Measurements from ENCODE around the gene HERC2.

HERC2 gene

DNA sequence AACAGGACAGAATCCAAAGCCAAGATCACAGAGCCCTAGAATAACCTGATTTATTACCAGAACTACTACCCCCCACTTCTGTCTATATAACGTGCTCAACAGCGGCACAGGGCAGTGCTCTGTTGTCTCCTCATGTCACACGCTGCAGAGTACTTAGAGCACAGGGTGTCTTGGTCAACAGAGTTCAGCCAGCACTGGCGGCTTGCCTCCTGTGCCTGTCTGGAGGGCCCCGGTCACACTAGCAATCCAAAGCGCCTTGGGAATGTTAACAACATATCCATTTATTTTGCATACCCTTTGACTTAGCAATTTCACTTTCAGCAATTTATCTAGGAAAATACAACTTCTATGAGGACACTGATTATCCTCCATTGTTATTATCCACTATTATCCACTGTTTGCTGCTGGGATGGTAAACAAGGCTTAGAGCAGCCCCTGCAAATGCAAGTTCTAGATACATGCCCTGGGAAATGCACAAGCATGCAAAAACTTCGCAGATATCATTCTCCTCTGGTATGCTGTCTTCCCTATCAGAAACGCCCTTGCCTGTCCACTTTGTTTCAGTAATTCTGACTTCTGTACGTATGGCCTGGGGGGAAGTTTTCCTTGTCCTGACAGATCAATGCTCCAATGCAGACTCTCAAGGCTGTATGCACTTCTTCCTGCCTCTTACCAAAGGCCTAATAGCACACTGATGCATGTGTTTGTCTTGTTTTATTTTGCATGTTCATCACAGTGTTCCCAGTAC is 136.7 kb downstream of the HERC2 start:
- Histone ChIP-seq H3K27ac (no peak overlapping the region), H3K4me3 (no peak overlapping the region)
- TF ChIP-seq, protein P1, sequence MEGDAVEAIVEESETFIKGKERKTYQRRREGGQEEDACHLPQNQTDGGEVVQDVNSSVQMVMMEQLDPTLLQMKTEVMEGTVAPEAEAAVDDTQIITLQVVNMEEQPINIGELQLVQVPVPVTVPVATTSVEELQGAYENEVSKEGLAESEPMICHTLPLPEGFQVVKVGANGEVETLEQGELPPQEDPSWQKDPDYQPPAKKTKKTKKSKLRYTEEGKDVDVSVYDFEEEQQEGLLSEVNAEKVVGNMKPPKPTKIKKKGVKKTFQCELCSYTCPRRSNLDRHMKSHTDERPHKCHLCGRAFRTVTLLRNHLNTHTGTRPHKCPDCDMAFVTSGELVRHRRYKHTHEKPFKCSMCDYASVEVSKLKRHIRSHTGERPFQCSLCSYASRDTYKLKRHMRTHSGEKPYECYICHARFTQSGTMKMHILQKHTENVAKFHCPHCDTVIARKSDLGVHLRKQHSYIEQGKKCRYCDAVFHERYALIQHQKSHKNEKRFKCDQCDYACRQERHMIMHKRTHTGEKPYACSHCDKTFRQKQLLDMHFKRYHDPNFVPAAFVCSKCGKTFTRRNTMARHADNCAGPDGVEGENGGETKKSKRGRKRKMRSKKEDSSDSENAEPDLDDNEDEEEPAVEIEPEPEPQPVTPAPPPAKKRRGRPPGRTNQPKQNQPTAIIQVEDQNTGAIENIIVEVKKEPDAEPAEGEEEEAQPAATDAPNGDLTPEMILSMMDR (IDR thresholded peaks at IDR 0.05), result no peak
- DNase-seq (ENCODE audit: low spot score), result no peak

DNA sequence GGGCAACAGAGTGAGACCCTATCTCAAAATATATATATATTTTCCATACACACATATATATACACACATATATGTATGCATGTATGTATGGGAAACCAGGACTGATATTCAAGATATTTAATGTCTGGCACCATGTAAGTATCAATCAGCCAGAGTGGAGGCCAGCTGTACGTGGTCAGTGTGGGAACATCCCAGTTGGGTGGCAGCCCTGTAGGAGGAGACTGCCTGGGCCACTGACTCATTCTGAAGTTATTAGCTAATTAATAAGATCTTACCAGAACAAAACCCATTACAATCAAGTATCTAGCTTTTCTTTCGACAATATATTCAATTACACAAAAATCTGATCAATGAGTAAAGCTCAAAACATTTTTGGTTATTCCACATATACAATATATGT is 137.8 kb downstream of the HERC2 start:
- no peak overlapping the region for H3K27ac ChIP-seq
- TF ChIP-seq, protein P1 (IDR thresholded peaks at IDR 0.05), result no peak
- H3K4me3 ChIP-seq, result no peak overlapping the region
- DNase-seq (ENCODE audit: low spot score), result no peak

DNA sequence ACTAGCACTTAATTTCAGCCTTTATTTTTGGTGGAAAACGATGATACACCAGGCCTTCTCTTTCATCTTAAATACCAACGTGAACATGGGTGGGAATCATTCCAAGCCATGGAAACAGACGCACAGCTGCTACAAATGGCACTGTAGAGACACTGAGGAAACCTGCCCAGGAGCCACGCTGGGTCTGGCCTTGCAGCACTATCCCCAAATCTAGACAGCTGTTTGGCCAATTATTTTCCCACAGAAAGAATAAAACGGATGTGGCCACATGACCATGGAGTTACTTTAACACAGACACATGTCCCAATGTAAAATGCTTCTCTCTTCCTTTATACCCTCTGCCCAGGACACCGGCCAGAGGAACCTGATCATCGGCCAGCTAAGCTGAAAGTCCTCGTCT is 139.2 kb downstream of the HERC2 start:
- no peak for DNase-seq (ENCODE audit: low spot score)
- H3K4me3 ChIP-seq, result no peak overlapping the region
- no peak overlapping the region for H3K27ac ChIP-seq
- TF ChIP-seq, protein P1 (IDR thresholded peaks at IDR 0.05), result no peak

DNA sequence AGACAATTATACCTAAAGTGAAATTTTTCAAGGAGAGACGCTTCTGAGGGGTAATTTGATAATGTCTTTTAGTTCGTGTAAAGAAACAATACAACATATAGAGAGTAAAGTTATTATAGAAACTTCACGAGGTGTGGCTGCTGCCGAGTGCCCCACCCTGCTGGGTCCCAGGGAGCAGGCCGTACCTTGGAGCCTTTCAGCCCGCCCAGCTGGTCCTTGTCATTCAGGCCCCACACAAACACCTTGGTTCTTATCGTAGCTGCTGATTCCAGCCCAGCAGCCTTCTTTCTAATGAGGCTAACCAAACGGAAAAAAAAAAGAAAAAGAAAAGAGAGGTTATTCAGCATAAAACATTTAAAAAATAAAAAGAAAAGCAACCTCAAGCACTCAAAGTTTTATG is 139.8 kb downstream of the HERC2 start:
- no peak overlapping the region for H3K27ac ChIP-seq
- no peak for DNase-seq (ENCODE audit: low spot score)
- no peak overlapping the region for H3K4me3 ChIP-seq
- TF ChIP-seq, protein P1 (IDR thresholded peaks at IDR 0.05), result no peak

DNA sequence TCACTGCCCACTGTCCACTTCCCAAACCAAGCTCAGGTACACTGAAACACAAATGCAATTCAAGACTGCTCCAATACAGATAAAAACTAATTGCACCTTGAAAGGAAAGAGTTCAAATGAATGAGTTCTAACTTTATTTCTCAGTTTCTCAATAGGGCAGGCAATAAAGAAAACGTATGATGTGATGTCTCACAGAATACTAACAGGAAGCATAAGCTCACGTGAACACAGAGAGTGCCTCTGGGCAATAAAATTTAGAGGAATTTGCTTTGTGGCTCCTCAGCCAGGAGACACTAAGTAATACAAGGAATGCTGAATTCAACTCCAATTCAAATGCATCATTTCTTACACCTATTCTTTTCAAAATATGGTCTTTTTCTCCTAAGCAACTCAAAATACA is 140.6 kb downstream of the HERC2 start:
- DNase-seq (ENCODE audit: low spot score), result no peak
- H3K4me3 ChIP-seq, result no peak overlapping the region
- H3K27ac ChIP-seq, result no peak overlapping the region
- TF ChIP-seq, protein P1 (IDR thresholded peaks at IDR 0.05), result no peak

DNA sequence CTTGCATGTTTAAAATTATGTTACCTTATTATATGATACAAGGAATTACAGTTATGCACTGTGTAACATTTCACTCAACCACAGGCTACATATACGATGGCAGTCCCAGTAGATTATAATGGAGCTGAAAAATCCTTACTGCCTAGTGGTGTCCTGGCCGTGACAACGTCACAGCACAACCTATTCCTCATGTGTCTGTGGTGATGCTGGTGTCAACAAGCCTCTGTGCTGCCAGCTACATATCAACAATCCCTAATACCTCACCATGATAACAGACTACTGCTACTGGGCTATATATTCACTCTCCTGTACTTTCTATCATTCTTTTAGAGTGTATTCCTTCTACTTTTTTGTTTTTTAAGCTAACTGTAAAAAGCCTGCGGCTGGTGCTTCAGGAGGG is 142.7 kb downstream of the HERC2 start:
- TF ChIP-seq, protein P1 (IDR thresholded peaks at IDR 0.05), result no peak
- no peak for DNase-seq (ENCODE audit: low spot score)
- Histone ChIP-seq H3K27ac (no peak overlapping the region), H3K4me3 (no peak overlapping the region)

DNA sequence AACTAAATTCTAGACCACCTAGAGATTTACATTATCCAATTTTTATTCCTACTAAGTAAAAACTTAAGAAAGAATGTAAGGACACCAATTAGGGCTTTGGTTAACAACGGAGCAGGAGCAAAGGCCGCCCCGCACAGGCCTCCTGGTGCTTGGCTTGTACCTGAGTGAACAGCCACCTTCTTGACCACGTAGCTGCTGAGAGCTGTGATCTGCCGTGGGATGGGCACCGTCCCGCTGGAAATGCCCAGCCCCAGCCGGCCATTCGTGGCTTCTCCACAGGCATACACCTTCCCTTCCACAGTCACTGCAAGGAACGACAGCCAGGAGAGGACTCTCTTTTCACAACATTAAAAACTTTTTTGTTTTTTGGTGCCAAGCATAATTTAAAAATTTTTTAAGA is 143.3 kb downstream of the HERC2 start:
- no peak for DNase-seq (ENCODE audit: low spot score)
- TF ChIP-seq, protein P1 (IDR thresholded peaks at IDR 0.05), result no peak
- H3K4me3 ChIP-seq, result no peak overlapping the region
- peak overlapping the region in 1 of 2 donors; percentile 10 for H3K27ac ChIP-seq

Data from coronary artery (tissue), 2 donors.